ENCODE data around the gene PPP2R5E.
A peak's percentile ranks its signal among the peaks of the same experiment; 100 is the strongest.

The PPP2R5E gene

DNA sequence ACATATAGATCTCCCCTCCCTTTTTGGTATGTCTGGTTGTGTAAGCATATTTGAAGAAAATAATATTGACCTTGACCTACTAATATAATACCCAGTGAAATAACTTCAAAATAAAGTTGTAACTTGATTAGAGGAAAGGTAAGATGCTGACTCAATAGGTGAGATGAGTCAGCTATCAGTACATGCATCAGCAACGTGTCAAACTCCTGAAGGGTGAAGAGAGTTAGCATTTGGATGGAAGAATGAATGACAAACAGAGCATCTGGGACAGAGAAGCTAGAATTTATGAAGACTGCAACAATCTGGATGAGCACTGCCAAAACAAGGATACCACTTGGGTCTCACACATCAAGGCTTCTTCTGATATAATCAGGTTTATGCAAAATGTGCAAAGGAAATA is 74.9 kb downstream of the PPP2R5E start:
- no peak for DNase-seq

DNA sequence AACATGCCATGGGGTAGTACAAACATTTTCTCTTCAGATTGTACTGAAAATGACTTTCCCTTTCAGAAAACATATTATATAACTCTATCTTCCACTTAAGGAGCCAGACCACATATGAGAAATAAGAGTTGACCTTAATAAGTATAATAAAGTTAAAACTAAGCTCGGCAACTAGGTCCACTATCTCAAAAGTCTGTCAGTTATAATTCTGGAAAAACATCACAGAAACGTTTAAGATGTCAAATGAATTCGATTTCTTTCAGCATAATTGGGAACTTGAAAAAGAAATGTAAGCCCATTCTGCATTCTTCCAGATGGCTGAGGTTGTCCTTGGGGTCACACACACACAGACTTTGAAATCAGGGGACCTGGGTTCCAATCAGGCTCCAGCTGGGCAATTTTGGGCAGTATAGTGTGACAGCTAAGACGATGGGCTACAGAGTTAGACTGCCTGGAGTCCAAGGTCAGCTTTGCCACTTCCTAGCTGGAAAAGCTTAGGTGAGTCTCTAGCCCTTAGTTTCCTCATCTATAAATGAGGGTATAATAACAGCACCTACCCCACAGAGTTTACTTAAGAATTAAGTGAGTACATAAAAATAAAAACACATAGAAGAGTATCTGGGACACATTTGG is 75.6 kb downstream of the PPP2R5E start:
- no peak for DNase-seq

DNA sequence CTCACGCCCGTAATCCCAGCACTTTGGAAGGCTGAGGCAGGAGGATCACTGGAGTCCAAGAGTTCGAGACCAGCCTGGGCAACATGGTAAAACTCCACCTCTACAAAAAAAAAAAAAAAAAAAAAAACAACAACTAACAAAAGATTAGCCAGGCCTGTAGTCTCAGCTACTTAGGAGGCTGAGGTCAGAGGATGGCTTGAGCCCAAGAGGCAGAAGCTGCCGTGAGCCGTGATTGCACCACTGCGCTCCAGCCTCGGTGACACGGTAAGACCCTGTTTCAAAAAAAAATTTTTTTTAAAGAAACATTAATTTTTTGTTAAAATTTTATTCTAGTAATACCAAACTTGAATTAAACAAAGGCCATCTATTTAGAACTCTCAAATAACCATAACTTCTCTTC is 77.8 kb downstream of the PPP2R5E start:
- no peak for DNase-seq

DNA sequence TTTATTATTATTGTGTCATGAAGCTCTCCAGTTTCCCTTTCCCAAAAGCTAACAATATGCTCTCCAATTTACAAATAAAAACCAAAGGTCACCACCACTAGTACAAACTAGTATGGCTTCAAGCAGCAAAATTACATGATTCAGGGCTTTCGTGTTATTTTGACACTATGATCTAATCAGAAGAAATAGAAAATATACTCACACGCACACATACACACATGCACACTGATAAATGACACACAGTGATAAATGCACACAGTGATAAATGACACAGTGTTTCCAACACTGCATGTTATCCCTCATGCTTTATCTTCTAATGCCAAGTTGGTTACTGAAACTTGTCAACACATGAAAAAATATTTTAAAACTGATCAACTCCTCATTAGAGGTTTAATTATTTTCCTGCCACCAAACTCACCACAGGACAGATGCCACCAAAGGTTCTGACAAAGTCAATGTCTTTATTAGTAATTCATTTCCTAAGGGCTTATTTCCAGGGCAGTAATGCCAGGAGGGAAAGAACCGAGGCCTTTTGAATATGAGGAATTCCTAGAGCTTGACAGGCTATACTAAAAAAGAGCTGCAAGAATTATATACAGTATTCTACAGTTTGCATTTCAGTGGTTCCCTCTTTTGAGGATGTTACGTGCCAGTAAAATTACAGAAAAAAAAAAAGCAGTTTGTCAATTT is 82.4 kb downstream of the PPP2R5E start:
- DNase-seq, result no peak

DNA sequence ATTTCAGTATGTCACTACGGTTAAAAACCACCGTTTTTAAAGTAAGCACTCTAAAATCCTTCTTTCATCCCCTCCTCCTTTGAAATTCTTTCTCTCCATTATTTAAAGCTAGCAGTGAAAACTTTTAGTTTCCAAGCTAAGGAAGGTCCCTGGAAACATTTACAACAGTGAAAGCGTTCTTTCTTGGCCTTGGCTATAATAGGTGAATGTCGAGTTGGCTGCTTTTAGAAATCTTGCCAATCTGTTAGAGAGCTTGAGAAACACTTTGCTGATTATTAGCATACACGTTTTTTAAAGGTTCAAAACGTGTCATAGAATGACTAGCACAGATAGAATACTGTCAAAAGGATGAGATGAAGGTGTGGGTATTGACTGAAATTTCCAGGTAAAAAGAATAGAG is 83.4 kb downstream of the PPP2R5E start:
- no peak for DNase-seq

DNA sequence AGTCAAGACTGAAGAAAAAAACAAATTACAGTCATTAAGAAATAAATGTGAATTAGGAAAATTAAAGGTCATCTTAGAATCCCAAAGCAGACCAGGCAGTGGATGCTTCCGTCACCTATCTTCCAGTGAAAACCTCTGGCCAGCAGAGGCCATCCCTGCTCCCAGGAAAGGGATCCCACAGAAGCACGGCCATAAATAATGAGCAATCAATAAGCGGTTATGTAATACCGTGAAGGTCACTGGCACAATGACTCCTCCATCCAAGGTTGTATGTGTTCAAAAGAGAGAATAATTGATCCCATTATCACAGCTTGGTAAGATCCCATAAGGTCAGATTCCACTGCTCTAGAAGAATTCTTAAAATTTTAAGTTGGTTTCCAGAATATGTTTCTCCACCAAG is 85.7 kb downstream of the PPP2R5E start:
- DNase-seq, result no peak

DNA sequence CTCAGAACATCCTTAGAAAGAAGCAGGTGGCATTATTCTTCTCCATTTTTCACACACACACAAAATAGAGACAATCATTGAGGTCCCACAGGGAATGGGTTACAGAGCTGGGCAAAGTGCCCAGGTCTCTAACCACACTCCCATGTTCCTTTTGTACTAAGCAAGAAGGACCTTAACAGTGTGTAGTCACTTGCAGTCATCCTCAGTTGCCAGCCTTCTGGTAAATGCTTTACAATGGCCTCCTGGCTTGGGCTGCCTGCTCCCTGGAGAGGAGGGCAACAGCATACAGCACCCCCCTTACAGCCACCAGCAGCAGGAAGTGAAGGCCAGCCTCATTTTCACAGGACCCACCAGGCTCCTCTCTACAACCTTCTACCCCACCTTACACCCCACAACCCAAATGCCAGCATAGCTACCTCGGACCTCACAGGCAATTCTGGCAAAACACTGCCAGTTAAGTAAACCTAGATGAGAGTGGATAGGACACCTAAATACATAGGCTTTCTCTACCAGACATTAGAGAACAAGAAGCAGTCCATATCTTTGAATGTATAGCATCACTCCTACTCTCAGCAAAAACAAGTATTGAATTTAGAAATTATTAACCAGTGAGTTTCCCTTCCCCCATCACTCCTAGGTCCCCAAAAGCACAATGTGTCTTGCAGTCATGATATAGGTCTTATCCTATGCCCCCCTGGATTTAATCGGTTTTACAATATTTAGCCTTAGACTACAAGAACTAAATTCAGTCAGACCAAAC is 88.1 kb downstream of the PPP2R5E start:
- no peak for DNase-seq

DNA sequence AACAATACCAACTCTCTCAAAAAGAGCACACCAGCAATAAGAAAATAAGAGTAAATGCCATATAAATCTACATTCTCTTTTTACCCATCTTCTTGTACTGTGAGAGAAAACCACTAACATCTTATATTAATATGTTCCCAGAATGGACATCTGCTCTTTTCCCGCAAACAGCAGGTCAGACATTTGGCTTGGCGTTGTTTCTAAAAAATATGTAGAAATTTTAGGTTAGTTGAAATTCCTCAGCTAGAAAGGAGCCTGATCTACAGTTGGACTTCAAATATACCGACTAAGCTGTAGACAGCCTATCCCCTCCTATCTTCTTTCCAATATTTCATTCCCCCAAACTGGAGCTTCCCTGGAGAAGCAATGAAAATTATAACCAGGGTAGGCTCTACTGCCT is 88.7 kb downstream of the PPP2R5E start:
- DNase-seq, result no peak

DNA sequence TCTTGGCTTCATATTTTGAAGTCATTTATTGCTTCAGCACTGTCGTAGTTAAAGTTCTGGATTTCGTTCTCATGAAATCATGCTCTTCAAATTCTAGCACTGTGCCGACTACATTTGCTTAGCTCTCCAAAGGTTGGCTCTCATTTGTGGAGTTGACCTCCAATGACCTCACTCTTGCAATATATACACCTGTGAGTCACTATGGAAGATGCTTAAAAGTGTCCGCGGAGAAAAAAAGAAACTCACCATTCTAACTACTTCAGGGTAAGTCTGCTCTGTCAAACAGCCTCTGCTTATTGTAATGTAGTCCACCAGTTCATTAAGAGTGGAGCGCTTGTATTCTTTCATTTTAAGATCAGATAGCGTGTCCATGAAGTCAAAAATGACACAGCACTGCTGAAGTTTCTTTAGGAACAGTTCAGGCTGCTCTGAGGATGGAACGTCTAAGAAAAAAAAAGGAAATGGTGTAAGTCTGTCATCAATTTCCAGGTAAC is 89.7 kb downstream of the PPP2R5E start:
- no peak for DNase-seq

DNA sequence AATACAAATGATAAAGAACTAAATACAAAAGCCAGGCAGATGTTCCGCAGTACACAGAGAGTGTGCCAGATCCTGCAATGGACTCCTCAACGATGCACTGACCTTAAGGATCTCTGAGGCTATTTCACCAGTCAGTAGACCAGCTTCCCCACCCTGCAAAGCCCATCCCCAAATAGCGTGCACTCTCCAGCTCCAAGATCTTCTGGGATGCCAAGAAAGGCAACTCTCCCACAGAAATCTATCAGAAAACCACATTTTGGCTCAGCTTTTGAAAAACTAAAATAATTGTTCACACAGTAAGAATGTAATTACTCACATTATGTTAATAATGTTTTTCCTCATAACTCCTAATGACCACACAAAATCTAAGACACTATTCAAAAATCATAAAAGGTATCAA is 90.4 kb downstream of the PPP2R5E start:
- DNase-seq, result no peak

DNA sequence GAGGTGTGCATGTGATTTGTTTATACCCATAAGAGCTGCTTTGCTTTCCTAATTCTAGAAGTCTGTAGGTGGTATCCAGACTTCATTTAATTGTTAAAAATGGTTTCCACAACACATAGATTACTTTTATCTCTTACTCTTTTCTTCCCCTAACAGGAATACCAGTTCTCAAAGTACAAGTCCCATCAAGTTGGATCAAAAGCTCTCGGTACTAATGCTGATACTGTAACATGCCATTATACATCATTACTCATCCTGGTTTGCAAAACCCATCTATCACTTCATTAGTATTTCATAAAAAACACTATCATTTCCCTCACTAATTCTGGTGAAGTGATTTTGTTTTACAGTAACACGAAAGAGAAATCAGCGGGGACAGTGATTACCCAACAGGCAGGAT is 94.3 kb downstream of the PPP2R5E start:
- no peak for DNase-seq

DNA sequence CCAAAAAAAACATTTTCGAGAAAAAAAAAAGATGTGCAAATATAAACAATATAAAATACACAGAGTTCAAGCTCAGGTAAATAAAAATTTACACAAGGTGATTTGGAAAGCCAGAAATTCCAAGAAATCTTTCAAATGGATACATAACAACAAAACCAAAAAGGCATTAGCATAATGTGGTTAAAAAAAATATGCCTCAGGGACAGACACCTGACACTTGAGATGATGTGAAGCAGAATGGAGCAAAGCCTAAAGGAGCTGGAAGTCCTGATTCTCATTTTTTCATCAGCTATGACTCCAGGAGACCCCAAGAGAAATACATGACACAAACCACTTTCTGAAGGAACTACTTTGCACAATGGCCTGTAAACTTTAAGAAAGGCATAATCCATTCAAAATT is 98.6 kb downstream of the PPP2R5E start:
- DNase-seq, result no peak

DNA sequence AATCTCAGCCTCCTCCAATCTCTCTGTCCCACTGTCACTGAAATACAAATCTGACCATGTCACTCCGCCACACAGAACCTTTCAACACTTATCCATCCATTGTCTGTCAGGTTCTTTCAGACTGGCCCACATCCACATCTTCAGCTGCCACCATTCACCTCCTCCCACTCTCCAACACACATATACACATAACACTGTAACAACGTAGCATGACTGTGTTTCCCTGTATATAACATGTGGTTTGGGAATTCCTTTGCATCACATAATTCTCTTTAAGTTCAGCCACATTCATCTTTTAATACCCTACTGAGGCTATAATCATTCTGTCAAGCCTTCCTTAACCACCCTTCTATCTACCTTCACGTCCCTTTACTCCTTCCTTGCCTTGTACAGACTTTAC is 99.2 kb downstream of the PPP2R5E start:
- DNase-seq, result no peak

DNA sequence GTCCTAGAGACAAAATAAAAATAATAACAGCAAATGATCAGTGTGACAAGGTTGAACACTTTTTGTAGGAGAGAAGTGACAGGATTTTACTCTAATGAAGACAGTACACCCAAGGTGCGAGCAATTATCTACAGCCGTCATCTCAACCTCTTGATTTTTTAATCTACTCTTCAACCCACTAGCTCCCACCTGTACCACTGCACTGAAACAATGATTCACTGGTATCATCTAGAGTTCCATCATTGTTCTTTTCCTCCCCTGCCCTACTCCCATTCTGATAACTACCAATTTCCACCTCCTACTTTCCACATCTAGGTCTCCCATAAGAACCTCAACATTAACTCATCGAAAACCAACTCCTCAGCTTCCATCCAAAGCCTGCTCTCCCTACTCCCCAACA is 99.8 kb downstream of the PPP2R5E start:
- DNase-seq, result no peak

DNA sequence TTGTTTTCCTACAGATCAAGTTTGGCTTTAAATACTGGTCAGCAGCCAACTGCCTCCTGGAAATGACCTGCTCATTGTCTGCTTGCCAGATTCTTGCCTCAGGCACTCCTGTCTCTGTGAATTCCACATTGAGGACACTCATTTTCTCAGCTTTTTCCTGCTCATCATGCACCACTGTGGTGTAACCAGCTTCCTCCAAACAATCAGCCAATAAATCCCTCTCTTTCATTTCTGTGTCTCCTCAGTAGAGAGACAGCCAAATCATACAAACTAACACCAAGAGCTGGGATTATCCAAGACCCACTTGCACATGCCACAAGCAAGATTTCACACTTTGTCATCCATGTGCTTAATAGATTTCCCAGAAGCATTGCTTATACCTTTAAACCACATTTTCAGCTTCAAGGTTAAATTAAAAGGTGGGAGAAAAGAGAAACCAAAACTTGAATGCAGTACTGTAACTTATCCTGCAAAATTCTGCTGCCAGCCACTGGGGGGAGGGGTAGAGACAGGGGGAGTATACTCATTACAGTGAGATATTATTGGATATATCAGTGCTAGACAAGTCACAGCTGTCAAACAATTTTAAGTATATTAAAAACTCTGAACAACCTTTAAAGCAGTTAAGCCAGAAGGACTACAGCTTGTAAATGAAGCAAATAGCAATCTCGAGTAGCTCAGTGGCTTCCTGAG is 105.0 kb downstream of the PPP2R5E start:
- DNase-seq, result peak; percentile 64

DNA sequence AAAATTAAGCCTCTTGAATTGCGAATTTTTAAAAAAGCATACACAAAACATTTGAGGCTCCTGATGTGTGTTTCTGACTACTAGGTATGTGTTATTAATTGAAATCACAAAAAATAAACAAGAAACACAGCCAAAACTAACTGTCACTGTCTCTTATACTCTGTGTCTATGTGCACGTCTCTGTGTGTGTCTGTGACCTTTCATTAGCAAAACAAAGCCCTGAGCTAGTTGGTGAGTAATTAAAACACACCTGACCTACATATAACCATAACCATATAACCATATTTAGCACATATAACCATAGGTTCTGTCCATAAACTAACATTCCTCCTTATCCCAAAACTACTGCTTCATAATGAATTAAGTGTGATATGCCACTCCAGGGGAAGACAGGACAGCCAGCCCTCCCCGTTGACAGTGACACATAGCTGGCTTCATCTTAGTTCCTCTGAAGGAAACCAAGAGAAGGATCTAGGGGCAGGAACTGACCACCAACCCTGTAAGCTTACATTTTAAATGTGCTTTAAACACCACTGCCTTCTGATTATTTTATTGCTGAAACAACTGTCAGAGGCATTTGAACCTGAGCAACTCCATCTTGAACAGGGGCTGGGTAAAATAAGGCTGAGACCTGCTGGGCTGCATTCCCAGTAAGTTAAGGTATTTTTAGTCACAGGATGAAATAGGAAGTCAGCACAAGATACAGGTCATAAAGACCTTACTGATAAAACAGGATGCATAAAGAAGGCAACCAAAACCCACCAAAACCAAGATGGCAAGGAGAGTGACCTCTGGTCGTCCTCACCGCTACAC is 106.7 kb downstream of the PPP2R5E start:
- no peak for DNase-seq

DNA sequence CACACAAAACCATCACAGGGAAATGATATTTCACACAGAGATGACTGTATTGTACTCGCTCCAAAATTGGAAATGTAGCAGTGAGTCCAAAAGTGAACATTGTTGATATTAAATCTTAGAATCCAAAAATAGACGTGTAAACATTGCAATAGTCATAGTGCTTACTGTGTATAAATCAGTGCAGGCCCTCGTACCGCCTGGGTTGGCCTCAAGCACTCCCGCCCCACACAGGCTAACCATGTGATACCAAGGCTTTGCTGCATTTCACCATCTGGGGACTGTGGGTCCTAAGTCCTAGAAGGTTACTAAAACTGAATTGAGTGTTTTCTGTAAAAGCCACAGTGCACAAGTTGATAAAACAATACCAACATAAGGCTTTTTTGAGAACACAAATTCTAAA is 107.3 kb downstream of the PPP2R5E start:
- DNase-seq, result no peak

DNA sequence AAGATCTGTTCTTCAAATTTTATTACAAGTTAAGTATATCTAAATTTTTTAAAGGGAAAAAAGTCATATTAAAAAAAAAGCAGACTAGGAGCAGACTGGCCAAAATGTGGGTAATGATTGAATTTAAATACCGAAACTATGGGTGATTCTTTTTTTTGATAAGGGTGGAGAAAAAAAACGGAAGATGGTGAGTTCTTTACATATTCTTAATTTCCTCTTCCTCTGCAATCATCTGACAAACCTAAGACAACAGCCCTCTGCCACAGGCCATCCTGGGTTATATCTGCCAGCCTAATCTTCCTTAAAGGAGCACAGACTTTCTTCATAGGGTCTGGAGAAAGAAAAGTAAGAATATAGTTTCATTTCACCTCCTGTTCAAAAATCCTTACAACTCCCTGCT is 108.0 kb downstream of the PPP2R5E start:
- no peak for DNase-seq

DNA sequence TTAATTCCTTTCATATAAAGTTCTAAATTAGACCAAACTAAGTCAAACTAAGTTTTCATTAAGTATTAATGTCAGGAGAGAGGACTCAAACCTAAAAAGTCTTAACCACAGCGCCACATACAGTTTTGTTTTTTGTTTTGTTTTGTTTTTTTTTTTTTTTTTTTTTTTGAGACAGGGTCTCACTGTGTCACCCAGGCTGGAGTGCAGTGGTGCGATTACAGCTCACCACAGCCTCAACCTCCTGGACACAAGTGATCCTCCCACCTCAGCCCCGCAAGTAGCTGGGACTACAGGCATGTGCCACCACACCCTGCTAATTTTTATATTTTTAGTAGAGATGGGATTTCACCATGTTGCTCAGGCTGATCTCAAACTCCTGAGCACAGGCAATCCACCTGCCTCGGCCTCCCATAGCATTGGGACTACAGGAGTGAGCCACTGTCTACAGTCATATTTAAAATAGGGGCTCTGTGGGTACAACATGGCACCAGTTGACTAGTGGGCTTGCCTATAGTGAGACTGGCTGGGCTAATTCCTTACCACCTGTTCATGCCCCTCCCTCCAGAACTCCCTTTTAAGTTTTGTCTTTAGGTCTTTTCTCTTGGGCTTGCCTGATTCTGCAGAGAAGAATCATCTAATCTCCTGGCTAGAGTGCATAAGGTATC is 110.2 kb downstream of the PPP2R5E start:
- no peak for DNase-seq

DNA sequence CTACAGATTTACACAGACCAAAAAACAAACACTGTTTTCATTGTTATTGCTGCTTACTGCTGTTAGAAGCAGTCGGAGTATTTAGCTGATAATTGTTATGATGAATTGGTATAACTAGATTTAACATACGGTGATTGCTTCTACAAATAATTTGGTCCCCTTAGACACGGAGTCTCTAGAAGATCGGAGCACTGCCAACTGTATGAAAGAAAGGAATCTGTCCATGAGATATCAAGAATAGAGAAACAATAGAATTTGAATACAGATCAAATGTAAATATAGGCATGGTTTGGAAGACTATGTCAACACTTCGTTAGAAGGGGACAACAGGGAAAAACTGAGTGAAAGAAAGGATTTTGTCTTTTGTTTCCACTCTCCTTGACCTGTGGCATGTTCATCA is 110.9 kb downstream of the PPP2R5E start:
- no peak for DNase-seq

DNA sequence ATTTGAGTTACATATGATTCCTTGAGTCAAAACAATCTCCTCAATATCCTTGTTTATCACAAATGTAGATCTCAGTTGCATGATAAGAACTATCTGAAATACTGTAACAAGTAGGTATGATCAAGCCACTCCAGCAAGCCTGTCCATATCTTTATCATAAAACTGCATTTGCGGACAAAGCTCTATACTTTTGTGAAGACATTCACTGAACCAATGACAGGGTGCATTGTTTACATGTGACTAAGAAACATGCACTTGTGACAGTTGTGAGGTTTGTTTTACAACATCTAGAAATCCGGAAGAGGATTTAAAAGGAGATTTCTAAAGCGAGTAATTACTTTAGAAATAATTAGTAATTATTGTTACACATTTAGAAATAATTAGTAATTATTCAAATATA is 111.7 kb downstream of the PPP2R5E start:
- DNase-seq, result no peak

DNA sequence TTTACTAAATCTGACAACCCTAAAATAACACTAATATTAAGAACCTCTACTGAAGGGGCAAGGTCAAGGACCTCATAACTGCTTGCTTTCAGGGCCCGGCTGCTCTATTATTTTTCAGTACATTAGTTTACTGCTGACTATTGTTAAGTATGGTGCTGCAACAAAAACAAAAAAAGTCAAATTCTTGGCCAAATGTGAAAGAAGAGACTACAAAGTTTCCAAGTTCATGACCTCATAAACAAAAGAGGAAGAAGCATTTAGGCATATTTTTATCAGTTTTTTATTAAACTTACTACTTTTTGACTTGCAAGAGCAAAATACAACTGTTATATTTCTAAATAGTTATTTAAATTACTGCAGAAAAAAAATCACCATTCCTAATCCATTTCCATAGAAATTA is 114.7 kb downstream of the PPP2R5E start:
- DNase-seq, result no peak
